Retina (tissue), 1 donor: ENCODE data around the gene IL21R.
"Not testable (repeated sequence)": the region's sequence is repeated elsewhere in the genome, so short reads cannot be mapped to it uniquely, and the experiment has no call there.

Experiments used
- DNase-seq: peaks from one replicate; pipeline ENCODE4 v3.0.0-alpha.2; 2016

Gene IL21R

DNA sequence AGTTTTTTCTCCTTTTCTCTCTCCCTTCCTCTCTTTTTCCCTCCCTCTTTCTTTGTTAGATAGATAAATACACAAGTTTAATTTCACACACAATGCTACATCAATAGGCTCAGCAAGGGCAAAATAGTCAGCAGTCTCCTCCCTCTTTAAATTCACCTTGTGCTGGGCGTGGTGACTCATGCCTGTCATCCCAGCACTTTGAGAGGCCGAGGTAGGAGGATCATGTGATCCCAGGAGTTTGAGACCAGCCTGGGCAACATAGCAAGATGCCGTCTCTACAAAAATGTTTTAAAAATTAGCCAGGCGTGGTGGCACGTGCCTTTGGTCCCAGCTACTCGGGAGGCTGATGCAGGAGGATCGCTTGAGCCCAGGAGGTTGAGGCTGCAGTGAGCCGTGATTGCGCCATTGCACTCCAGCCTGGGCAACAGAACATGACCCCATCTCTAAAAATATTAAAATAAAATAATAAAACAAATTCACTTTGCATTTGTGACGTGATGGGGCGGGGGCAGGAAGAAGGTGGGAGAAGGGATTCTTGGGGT, 27.4 kb downstream of the IL21R start:
- DNase-seq: no peak

DNA sequence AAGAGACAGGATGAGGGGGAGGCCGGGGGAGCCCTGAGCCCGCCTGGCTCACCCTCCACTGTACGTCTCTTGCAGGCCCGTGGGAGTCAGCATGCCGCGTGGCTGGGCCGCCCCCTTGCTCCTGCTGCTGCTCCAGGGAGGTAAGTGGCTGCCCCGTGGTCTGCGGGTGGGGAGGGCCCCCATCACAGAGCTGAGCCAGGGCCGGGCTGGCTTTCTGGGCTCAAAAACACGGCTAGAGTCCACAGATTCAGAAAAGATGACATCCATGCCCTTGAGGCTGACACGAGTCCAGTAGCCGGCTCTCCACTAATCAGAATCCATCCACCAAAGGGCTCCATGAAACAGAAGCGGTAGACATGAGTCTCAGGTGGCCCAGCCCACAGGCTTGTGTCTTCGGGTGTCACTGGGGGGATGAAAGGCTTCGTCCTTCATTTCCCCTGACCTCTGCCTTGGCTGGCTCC, 28.0 kb downstream of the IL21R start:
- DNase-seq: no peak

DNA sequence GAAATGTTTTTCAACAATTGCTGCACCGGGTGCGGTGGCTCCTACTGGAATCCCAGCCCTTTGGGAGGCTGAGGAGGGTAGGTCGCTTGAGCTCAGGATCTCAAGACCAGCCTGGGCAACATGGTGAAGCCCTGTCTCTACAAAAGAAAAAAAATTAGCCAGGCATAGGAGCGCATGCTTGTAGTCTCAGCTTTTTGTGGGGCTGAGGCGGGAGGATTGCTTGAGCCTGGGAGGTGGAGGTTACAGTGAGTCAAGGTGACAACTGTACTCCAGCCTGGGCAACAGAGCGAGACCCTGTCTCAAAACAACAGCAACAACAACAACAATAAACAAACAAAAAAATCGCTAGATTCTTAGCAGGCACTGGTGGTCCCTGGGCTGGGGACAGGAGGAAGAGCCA, 28.5 kb downstream of the IL21R start:
- DNase-seq: no peak

DNA sequence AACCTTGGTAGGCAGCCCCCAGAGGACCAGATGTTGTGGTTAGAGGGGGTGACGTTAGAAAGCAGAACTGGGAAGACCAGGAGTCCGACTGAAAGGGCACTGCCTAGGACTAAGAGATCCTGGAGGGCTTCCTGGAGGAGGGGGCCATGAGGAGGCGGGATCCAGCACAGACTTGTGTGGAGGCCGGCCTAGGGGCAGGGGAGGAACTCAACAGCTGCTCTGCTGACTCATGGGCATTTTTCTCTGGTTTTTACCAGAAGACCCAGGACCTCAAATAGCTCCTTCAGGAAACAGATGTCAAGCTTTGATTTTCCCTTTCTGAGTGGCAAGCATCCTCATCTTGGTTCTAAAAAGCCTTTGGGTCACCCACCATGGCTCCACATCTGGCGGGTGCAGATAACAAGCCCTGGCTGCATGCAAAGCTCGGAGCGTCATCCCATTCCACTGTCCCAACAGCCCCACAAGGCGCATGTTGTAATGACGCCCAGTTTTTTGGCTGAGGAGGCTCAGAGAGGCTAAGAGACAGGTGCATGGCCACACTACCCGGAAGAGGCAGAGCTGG, 29.0 kb downstream of the IL21R start:
- no peak for DNase-seq

DNA sequence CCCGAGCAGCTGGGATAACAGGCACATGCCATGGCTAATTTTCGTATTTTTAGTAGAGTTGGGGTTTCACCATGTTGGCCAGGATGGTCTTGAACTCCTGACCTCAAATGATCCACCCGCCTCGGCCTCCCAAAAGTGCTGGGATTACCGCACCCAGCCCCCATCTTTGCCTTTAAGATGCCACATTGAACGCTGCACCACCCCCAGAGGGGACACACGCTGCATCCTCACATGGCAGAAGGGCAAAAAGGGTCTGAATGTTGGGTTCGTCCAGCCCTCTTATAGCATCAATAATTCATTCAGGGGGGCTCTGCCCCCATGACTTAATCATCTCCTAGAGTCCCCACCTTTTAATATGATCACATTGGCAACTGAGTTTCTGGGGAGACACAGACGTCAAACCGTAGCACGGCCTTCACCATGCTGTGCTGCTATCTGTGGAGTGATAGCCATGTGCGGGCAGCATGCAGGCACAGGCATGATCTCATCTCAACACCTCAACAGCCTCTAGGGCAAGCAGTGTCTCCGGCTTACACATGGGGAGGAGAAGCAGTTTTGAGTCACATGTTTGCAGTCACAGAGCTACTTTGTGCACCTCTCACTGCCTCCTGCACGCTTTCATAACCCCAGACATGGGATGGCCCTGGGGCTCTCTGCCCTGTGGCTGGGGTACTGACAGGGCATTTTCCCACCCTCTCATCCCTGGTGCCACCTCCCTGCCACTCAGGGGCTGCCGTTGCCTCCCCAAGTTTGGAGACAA, 30.0 kb downstream of the IL21R start:
- DNase-seq: no peak

DNA sequence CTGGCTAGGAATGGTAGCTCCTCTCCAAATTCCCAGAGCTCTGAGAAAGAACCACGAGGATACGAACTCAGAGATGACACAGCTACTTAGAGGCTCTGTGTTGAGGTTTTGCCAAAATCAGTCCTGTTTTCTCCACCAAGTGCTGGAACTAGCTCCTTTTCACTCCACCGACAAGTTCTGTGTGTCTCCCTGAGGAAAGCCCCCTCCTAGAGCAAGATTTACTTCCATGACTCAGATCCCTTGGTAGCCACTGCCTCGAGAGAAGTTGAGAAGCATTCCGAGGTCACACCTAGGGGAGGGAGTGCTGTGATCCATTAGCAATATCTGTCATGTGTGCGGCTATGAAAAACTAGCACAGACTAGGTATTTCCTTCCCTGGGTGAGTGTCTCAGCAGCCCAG, 30.6 kb downstream of the IL21R start:
- no peak for DNase-seq

DNA sequence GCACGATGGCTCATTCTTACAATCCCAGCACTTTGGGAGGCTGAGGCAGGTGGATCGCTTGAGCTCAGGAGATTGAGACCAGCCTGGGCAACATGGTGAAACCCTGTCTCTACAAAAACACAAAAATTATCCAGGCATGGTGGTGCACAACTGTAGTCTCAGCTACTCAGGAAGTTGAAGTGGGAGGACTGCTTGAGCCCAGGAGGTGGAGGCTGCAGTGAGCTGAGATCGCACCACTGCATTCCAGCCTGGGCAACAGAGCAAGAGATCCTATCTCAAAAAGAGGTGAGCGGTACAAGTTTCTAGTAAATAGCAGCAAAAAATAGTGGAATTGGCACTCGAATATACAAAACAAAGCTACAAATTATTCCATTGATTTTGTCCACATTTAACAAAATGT, 31.2 kb downstream of the IL21R start:
- DNase-seq: not testable (repeated sequence)

DNA sequence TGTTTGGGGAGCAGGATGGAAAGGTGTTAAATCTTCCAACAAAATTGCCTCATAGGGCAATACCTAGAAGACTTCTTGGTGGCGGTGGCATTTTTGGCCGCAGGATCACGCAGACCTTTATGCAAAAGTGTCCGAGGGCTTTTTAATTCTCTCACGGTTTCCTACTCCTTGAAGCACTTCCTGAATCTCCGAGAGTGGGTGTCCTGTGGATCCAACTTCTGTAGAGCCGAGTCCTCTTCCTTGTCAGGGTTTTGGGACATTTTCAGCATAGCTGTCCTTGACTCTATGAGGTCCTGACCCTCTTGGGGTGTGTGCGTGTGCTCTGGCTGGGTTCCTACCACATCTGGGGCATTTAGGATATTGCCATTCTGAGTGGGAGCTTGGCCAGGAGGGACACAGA, 31.7 kb downstream of the IL21R start:
- no peak for DNase-seq

DNA sequence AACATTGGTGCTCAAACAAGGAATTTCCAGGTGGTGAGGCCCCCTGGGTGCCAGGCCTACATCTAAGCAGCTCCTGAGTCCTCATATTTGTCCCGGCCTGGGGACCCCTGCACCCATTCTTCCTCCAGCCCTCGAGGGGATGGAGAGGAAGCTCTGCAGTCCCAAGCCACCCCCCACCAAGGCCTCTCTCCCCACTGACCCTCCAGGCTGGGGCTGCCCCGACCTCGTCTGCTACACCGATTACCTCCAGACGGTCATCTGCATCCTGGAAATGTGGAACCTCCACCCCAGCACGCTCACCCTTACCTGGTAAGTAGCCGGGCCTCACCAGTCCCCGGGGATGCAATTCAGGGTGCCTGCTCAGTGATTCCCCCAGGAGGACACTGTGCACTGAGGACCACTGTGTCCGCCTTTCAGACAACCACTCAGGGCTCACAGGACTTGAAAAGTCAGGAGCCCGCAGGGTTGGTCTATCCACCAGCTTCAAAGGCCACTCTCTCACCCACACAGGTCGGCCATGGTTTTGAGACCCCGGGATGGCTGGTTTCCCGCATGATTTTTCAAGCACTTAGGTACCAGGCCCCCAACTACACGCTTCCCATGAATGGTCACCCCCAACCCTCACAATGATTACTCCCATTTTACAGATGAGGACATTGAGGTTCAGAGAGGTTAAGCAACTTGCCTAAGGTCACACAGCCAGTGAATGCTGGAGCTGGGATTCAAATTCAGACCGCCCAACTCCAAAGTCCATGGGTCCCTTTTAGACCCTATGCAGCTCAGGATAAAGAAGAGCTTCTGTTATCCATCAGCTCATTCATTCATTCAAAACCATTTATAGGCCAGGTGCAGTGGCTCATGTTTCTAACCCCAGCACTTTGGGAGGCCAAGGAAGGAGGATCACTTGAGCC, 32.4 kb downstream of the IL21R start:
- no peak for DNase-seq

DNA sequence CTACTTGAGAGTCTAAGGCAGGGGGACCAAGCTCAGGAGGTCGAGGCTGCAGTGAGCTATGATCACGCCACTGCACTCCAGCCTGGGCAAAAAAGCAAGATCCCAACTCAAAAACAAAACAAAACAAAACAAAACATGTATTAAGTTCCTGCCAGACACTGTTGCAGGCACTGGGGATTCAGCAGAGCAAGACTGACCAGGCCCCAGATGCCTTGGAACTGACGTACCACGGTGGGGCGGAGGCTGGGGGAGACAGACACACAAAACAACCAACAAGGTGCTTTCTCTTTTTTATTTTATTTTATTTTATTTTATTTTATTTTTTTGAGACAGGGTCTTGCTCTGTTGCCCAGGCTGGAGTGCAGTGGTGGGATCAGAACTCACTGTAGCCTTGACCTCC, 33.2 kb downstream of the IL21R start:
- not testable (repeated sequence) for DNase-seq

DNA sequence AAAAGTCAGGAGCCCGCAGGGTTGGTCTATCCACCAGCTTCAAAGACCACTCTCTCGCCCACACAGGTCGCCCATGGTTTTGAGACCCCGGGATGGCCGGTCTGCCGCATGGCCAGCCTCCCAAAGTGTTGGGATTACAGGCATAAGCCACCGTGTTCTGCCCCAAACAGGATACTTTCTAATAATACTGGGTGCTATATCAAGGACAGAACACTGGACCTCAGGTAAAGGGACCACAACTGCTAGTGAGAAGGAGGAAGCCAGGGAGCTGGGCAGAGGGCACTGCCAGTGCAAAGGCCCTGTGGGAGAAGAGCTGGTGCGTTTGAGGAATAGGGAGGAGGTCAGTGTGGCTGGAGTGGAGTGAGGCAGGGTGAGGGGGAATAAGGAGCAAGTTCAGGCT, 34.1 kb downstream of the IL21R start:
- no peak for DNase-seq

DNA sequence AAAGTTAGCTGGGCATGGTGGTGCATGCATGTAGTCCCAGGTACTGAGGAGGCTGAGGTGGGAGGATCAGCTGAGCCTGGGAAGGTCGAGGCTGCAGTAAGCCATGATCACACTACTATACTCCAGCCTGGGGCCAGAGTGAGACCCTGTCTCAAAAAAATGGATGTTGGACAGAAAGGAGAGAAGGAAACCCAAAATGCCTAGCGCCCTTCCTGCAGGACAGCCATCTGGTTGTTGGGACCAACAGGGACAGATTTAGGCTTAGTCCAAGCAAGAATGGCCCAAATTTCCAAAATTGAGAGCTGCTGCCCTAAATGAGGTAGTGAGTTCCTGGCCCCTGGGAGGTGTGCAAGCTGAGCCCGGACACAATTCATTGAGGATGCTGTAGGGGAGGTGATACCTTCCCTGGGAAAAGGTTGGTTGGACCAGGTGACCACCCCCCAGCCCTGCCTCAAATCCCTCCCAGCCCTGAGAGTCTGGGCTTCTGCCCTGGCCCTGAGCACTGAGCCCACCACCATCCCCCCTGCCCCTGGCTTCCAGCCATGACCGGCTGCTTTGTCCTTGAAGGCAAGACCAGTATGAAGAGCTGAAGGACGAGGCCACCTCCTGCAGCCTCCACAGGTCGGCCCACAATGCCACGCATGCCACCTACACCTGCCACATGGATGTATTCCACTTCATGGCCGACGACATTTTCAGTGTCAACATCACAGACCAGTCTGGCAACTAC, 35.1 kb downstream of the IL21R start:
- no peak for DNase-seq

DNA sequence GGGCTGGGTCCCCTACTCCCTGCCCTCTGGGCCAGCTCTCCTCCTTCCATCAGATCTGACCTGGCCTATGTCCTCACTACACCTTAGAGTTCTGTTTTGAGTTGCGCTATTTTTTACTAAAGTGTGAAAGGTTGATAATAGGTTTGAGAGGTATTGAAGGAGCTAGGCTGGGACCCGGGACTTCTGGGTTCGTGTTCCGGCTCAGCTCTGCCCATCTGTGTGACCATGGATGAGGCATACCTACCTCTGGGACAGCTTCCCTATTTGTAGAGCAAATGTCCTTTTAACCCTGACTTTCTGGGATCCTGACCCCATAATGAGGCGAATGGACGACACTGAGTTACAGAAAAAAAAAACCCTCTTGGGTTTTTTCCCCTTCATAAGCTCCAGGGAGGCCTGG, 36.0 kb downstream of the IL21R start:
- DNase-seq: no peak

DNA sequence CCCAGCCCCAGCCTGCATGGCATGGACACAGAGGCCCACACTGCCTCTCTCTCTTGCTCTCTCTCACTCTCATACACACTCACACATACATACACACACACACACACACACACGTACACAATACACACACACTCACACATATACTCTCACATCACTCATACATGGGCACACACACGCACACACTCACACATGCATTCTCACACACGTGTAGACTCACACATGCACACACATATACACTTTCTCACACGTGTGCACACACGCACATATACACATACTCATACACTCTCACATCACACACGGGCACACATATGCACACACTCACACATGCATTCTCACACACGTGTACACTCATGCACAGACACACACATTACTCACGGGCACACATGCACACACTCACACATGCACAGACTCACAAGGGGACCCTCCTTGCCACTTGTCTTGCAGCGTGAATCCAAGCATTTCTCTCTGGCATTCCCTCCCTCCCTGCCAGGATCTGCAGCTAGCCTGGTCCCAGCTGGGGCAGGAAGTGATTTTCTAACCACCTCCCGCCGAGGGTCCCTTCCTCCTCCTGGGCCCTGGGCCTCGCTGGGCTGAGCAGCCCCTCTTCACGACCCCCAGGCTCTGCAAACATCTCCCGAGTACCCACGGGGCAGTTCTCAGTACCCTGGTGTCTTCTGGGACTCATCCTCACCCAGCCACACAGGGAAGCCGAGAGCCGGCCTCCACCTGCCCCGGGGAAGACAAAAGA, 37.5 kb downstream of the IL21R start:
- no peak for DNase-seq

DNA sequence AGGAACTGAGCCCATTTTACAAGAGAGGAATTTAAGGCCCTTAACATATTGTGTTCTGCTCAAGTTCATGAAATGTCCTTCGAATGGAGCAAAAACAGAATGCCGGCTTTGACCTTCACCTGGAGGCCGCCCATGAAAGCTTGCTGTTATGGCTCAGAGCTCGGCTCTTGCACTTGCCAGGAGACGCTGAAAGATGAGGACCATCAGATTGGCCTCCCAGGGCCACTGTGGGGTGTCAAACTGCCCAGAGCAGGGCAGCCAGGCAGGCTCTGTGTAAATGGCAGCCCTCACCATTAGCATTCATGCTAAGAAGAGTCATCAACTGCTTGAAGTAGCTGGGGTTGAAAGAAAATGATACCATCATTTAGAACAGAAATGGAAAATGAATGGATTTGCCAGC, 39.3 kb downstream of the IL21R start:
- DNase-seq: no peak

DNA sequence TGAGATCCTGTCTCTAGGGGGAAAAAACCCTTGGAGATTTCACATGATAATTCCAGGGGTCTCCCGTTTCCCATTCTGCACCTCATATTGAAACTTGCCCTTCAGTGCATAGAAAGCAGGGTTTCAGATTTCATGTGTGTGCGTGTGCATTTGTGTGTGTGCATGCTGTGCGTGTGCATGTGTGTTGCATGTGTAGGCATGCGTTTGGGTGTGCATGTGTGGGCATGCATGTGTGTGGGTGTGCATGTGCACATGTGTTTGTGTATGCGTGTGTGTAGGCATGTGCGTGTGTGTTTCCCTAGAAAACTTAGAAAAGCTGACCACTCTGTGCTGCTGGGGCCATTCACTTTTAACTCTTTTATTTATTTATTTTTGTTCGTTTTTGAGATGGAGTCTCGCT, 40.0 kb downstream of the IL21R start:
- DNase-seq: no peak

DNA sequence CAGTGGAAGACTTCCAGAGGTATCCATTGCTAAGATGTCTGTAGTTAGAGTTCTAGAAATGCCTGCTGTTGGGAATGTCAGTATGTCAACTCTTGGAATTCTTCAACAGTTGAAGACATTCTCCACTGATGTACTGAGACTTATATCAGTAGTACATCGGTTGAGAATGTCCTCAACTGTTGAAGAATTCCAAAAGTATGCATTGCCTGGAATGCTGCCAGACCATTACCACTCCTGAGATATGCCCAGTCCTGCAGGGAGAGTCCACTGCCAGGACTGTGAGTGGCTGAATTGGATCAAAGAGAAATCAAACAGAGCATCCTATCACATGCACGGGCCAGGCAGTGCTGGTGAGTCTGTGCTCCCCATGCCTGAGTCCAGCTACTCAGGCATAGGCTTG, 42.0 kb downstream of the IL21R start:
- DNase-seq: no peak

DNA sequence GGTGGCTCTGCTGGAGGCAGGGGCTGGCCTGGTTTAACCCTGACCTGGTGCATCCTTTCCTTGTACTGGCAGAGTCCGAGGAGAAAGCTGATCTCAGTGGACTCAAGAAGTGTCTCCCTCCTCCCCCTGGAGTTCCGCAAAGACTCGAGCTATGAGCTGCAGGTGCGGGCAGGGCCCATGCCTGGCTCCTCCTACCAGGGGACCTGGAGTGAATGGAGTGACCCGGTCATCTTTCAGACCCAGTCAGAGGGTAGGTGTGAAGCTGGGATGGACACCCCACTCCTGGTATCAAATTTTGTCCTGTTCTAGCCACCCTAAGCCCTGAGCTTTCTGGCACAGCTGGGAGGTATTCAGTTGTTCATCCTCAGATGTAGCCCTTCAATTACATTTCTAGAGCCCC, 42.5 kb downstream of the IL21R start:
- DNase-seq: no peak

DNA sequence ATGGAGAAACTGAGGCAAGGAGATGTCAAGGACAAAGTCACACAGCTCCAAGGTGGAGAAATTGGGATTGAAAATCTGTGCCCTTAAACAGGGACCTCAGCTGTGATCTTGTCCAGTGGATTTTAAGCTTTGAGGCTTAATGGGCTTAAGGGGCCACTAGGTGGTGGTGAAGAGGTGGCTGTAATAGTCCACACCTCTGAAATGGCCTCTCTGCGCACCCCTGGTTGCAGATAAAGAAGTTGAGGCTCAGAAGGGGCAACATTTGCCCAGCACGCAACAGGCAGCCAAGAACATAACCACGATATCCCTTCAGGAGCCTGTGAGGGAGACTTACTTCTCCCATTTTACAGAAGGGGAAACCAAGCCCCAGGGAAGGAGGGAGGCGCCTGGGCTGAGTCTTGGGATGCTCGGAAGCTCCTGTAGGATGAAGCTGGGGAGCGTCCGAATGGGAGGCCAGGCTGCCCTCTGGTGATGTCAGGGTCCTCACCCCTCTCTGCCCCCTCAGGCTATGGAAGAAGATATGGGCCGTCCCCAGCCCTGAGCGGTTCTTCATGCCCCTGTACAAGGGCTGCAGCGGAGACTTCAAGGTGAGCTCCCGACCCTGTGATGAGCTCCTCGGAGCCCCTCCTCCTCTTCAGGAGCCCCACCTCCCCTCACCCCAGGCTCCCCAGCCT, 43.7 kb downstream of the IL21R start:
- no peak for DNase-seq

DNA sequence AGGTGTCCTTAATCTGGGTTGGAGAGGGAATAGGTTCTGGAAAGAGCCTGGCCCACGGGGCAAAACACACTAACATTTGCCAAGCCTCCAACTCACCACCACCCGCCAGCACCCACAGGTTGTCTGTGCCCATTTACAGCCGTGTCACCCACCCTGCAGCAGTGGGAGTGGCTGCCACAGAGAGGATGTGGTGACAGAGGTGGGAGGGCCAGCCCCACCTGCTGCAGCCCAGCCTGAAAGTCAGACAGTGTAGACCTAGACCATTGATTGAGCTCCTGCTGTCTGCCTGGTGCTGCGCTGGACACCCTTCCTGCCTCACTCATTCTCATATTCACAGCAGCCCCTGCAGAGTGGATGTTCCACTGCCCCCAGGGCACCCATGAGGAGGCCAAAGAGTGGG, 44.7 kb downstream of the IL21R start:
- DNase-seq: no peak

DNA sequence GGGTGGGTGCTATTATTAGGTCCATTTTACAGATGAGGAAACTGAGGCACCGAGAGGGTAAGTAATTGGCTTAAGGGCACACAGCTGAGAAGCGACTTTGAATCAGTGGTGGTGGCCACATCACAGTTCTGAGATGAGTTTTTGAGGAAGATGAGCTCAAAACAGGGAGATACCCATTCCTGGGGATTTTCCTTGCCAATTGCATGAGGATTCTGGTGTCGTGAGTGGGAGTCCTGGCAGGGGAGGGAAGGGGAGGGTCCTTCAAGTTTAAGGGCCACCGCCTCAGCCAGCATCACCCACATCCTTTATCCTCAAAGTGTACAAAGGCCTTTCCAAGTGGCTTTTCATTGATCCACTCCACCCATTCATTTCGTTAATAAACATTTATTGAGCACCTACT, 45.3 kb downstream of the IL21R start:
- no peak for DNase-seq
